ENCODE data around the gene ADGRF1.

Gene ADGRF1

GRCh38 chr6:47047479-47048407, 5.6 kb upstream of the ADGRF1 start:
- no peak for TF ChIP-seq CTCF (IDR thresholded peaks at IDR 0.05)
- Histone ChIP-seq H3K27me3 (no peaks in the 10 kb centered on the region), H3K4me3 (ENCODE audit: low read depth in 1 of 2, low read length in 1 of 2) (no peak overlapping the region), H3K4me1 (ENCODE audit: control insufficient read depth in 1 of 2, insufficient read depth in 1 of 2, low read depth in 1 of 2, low read length in 1 of 2) (peaks cover 16 to 26% of the 10 kb centered on the region in 2 experiments), H3K9me3 (no peaks in the 10 kb centered on the region), H3K36me3 (no peaks in the 10 kb centered on the region), H3K27ac (no peak overlapping the region)

- H3K27me3 ChIP-seq: no peaks in the 10 kb centered on the region
- no peak overlapping the region for H3K4me3 ChIP-seq (ENCODE audit: low read depth in 1 of 2, low read length in 1 of 2)
- H3K9me3 ChIP-seq: no peaks in the 10 kb centered on the region
- H3K4me1 ChIP-seq (ENCODE audit: control insufficient read depth in 1 of 2, insufficient read depth in 1 of 2, low read depth in 1 of 2, low read length in 1 of 2): peaks cover 16 to 27% of the 10 kb centered on the region in 2 experiments
- H3K27ac ChIP-seq: no peak overlapping the region
- H3K36me3 ChIP-seq: no peaks in the 10 kb centered on the region
- no peak for TF ChIP-seq CTCF (IDR thresholded peaks at IDR 0.05)
These were observed 5.0 kb upstream of the ADGRF1 start for GRCh38 chr6:47047097-47047478.

DNA sequence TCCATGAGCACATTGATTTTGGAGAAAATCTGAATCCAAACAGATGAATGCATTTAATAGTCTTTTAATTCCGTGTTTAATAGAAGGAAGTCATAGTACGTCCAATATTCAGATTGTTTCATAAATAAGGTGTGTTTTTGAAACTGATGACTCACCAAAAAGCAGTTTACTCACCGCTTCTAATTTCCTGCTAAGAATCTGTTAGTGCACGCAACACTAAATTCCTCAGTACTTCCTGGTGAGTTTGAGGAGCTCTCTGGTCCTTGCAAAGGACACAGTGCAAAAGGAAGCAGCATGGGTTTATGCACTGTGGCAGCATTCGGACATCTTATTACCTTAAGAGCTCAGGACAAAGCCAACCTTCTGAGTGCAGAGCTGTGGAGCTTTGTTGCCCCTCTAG, 2.3 kb upstream of the ADGRF1 start:
- Histone ChIP-seq H3K9me3 (no peaks in the 10 kb centered on the region), H3K27ac (no peak overlapping the region), H3K4me1 (ENCODE audit: control insufficient read depth in 1 of 2, insufficient read depth in 1 of 2, low read depth in 1 of 2, low read length in 1 of 2) (peaks cover 16 to 27% of the 10 kb centered on the region in 2 experiments), H3K36me3 (no peaks in the 10 kb centered on the region), H3K4me3 (ENCODE audit: low read depth in 1 of 2, low read length in 1 of 2) (no peak overlapping the region), H3K27me3 (no peaks in the 10 kb centered on the region)
- TF ChIP-seq CTCF (IDR thresholded peaks at IDR 0.05): no peak

DNA sequence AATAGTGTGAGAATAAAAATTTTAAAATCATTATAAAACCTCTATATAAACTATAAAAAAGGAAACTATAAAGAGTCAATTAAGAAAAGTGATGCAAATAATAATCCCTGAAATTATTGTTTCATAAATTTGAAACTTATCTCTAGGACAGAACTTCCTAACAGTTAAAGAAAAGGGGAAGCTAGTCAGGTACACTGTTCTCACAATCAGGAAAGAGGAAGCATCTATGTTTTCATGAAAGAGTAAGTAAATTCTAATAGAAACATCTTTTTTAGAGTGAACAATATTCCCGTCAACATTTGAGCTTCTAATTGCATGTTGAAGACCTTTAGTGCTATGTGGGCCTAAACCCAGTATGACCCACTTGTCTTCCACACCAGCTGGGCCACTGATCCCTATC, 1.2 kb upstream of the ADGRF1 start:
- Histone ChIP-seq H3K4me3 (ENCODE audit: low read depth in 1 of 2, low read length in 1 of 2) (no peak overlapping the region), H3K36me3 (no peaks in the 10 kb centered on the region), H3K4me1 (ENCODE audit: control insufficient read depth in 1 of 2, insufficient read depth in 1 of 2, low read depth in 1 of 2, low read length in 1 of 2) (peaks cover 16 to 27% of the 10 kb centered on the region in 2 experiments), H3K27me3 (no peaks in the 10 kb centered on the region), H3K27ac (peak overlapping the region; percentile 21), H3K9me3 (no peaks in the 10 kb centered on the region)
- TF ChIP-seq CTCF (IDR thresholded peaks at IDR 0.05): no peak

- Histone ChIP-seq H3K27ac (no peak overlapping the region), H3K36me3 (no peaks in the 10 kb centered on the region), H3K4me3 (ENCODE audit: low read depth in 1 of 2, low read length in 1 of 2) (no peak overlapping the region), H3K4me1 (ENCODE audit: control insufficient read depth in 1 of 2, insufficient read depth in 1 of 2, low read depth in 1 of 2, low read length in 1 of 2) (peaks cover 16 to 19% of the 10 kb centered on the region in 2 experiments), H3K9me3 (no peaks in the 10 kb centered on the region), H3K27me3 (no peaks in the 10 kb centered on the region)
- TF ChIP-seq CTCF (IDR thresholded peaks at IDR 0.05): no peak
These were observed 391 bp downstream of the ADGRF1 start for GRCh38 chr6:47041741-47042140.
